Stimulated activated CD8-positive, alpha-beta memory T cell treated with anti-CD3 and anti-CD28 coated beads, Interleukin-15, amount 100 ng/mL, for 1 hour (primary cell): ENCODE data around the gene CD69.
"Not testable (repeated sequence)": the region's sequence is repeated elsewhere in the genome, so short reads cannot be mapped to it uniquely, and the experiment has no call there.

ENCODE experiments used
- DNase-seq: peaks from one replicate; pipeline ENCODE4 v3.0.0-alpha.2; 2020; ENCODE audit warnings: low read depth

CD69 gene

DNA sequence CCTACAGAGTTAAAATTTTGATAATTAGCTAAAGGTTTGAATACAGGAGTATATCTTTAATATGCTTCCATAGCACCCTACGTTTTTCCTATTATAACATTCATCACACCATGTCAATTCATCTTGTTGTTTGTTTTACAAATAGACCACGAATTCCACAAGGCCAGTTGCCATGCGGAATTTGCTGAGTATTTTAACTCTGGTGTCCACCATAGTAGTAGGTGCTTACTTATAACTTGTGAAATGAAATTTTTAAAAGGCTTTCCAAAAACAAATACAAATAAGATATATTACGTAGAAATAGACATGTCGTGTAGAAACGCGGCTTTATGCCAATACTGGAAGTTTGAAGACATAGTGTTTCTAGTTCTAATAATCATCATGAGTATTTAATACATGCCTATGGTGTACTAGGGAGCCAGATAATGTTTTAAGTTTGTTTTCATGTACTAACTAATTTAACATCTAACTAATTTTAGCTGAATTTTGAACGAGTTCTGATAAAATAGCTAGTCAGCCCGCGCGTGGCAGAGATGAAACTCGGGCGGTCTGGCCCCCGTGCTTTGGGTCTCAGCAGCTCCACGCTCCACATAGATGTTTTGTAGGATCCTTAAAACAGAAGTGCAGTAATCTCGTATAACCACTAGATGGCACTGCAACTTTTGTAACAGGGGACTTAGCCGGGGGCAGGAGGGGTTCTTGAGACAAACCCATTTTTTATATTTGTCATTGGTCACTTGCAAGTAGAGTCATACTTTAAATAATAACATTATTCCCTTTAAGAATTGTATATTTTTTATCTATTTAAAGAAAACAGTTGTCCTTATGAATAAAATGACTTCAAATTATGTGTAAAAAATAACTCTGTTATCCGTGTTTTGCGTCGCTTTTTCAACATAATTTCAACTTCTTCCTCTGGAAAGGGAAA, 10.2 kb downstream of the CD69 start:
- DNase-seq, result no peak

- no peak for DNase-seq
Measured at GRCh38 chr12:9749640-9750039, 11.1 kb downstream of the CD69 start.

GRCh38 chr12:9745199-9745598, 15.5 kb downstream of the CD69 start:
- DNase-seq, result no peak

GRCh38 chr12:9742661-9743060, 18.0 kb downstream of the CD69 start:
- DNase-seq, result no peak

DNA sequence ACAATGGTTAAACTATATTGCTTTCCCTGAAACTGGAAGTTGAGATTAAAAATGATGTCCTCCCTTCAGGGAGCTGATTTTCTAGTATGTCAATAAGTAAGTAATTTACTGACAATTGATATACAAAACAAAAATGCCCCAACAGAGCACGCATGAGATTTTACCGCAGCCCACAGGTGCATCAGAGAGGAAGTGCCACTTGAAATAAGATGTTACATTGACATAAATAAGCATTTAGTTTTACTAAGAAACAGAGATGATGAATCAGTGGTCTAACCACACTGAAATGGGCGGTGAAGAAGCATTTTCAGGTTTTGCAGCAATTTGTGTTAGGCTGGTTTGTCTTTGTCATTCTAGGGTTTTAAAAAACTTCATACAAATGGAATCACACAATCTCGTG, 19.0 kb downstream of the CD69 start:
- no peak for DNase-seq

- DNase-seq, result no peak
Measured at GRCh38 chr12:9740106-9740750, 20.5 kb downstream of the CD69 start.

DNA sequence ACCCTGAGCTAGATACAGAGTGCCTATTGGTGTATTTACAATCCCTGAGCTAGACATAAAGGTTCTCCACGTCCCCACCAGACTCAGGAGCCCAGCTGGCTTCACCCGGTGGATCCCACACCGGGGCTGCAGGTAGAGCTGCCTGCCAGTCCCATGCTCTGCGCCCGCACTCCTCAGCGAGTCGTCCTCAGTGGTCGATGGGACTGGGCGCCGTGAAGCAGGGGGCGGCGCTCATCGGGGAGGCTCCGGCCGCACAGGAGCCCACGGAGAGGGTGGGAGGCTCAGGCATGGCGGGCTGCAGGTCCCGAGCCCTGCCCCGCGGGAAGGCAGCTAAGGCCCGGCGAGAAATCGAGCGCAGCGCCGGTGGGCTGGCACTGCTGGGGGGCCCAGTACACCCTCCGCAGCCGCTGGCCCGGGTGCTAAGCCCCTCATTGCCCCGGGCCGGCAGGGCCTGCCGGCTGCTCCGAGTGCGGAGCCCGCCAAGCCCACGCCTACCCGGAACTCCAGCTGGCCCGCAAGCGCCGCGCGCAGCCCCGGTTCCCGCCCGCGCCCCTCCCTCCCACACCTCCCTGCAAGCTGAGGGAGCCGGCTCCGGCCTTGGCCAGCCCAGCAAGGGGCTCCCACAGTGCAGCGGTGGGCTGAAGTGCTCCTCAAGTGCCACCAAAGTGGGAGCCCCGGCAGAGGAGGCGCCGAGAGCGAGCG, 21.1 kb downstream of the CD69 start:
- not testable (repeated sequence) for DNase-seq

DNA sequence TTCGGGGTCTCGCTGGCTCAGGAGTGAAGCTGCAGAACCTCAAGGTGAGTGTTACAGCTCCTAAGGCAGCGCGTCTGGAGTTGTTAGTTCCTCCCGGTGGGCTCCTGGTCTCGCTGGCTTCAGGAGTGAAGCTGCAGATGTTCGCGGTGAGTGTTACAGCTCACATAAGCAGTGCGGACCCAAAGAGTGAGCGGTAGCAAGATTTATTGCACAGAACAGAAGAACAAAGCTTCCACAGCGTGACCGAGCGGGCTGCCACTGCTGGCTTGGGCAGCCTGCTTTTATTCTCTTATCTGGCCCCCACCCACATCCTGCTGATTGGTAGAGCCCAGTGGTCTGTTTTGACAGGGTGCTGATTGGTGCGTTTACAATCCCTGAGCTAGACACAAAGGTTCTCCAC, 21.8 kb downstream of the CD69 start:
- not testable (repeated sequence) for DNase-seq

DNA sequence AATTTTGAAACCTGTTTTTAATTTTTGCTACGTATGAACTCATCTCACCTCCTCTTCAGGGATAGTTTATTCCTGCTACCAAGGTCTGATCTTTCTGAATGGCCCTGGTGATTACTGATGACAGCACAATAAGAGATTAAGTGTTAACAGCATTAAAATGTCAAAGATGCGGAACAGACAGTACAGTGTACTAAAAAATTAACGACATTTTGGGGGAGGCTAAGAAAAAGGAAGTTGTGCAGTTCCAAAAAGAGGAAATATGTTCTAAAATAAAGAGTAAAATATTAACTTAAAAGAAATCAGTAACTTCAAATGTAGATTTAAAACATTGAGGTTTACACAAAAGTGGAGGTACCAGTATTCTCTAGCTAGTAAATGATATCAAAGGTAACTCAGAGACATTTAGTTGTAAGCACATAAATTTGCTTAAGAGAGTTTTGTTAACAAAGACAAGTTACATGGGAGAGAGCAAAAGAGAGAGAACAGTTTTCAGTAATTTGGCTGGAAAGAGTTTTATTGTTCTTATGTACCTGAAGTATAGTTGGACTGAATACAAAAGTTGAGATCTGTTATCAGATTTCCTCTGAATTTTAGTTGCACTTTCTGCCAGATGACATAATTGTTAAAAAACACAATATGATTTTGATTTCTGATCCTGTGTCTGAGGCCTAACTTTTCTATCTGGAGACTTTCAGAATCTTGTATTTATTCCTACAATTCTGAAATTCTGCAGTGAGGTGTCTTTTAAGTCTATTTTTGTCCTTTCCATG, 23.6 kb downstream of the CD69 start:
- DNase-seq, result no peak

- DNase-seq, result no peak
Measured at GRCh38 chr12:9735601-9736000, 25.1 kb downstream of the CD69 start.

DNA sequence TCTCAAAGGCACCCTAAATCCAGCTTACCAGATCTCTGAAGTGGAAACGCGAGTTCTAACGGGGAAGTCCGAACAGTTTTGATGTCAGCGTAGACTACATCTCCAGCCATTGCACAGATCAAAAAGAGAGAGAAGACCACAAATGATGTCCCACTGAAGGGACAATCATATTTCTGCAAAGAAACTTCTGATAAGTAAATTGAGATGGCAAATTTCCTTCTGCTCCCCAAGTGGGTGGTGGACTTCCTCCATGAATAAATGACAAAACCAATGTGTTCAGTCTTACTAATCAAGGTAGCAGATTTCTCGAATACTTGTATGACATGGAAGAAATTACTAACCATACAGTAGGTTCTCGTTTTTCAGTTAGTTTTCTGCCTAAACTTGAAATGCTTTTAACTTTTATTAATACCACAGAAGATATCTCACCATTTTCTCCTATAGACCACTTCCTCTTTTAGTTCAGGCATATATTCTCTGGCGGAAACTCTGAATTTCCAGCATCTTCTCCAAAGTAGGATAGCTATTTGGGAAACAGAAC, 27.7 kb downstream of the CD69 start, which contains the start of gene CLECL1:
Gene CLECL1 (minus strand): TSS at position 177 of the 541 bp plus-strand sequence.
- DNase-seq, result no peak

GRCh38 chr12:9731797-9732196, 28.9 kb downstream of the CD69 start:
- DNase-seq, result no peak

- DNase-seq, result no peak
Measured at GRCh38 chr12:9731393-9731792, 29.3 kb downstream of the CD69 start.

GRCh38 chr12:9730591-9730990, 30.1 kb downstream of the CD69 start:
- no peak for DNase-seq

GRCh38 chr12:9730011-9730410, 30.7 kb downstream of the CD69 start:
- DNase-seq, result no peak

GRCh38 chr12:9729082-9729481, 31.6 kb downstream of the CD69 start:
- DNase-seq, result no peak

DNA sequence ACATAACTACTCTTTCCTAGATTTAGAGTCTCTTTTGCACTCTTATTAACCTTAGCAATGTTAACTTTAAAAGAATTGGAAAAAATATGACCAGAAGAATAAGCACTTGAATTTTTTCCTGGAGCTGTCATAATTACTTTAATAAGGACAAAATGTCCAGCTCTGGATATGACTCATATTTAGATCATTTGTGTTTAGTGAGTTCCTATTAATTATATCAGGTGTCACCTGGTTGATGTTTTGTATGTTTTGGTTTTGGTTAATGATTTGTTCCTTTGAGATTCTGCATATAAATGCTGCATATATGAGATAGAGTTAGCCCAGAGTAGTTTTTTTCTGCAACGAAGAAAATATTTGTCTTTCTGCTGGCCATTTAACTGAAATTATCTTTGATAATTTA, 32.9 kb downstream of the CD69 start:
- no peak for DNase-seq

- no peak for DNase-seq
Measured at GRCh38 chr12:9725213-9725870, 35.4 kb downstream of the CD69 start.

DNA sequence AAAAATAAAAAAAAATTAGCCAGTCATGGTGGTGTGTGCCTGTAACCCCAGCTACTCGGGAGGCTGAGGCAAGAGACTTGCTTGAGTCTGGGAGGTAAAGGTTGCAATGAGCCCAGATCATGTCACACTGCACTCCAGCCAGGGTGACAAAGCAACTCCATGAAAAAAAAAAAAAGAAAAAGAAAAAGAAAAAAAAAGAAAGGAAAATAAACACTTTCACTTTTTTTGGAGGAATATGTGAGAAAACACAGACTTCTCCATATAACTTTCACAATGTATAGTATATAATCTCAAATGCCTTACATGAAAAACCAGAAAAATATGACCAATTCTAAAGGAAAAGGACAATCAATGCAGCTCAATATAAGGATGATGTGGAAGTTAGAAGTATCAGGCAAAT, 36.7 kb downstream of the CD69 start:
- no peak for DNase-seq

- no peak for DNase-seq
Measured at GRCh38 chr12:9721394-9722092, 39.2 kb downstream of the CD69 start.

GRCh38 chr12:9719790-9720189, 40.9 kb downstream of the CD69 start:
- no peak for DNase-seq
